Measurements from ENCODE around the gene SPAAR. TPM values are rescaled to one million over a fixed set of nuclear protein-coding genes. Genes with fewer than 3 reads are reported as not detected.

The SPAAR gene
- total RNA-seq, 6 experiments from 2014 or later = 0.19 to 0.34 (median 0.23) TPM; not detected in 1

DNA sequence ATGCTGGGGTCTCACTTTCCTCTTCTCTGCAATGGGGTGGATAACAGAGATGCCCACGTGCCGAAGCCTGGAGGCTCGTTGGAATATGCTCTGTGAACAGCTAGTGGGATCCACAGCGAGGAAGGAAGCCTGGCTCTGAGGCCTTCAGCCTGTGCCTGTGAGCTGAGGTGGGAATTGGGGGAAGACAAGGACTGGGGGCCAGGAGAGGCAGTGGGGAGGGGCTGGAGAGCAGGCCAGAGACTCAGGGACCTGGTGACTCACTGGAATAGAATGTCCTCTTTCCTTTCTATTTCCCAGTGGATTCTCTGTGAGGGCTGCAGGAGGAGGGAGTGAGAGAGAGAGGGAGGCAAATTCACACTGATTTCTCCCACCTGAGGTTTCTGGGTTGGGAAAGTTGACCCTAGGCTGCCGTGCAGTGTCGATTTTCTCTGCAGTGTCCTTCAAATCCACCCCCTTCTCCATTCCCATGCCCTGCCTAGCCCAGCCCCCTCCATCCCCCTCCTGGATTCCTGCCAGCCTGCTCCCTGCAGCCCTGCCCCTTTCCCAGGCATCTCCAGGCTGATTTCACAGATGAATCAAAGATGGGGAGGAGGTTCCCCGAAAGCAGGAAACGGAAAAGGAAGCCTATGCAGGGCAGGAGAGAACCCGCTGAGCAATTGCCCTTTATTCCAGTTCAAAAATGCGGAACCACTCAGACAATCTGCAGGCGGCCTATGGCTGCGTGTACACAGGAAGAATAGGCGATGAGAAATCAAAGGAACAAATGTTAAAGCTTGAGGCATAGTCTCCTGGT is 1.4 kb upstream of the SPAAR start:
- no peaks in the 10 kb centered on the region for H3K9me3 Mint-ChIP-seq
- no peaks in the 10 kb centered on the region for H3K36me3 Mint-ChIP-seq (ENCODE audit: low read depth)
- H3K27ac Mint-ChIP-seq = peak overlapping the region; percentile 96
- DNase-seq = peak; percentile 84
- H3K4me1 Mint-ChIP-seq (ENCODE audit: low read depth) = peaks cover 76% of the 10 kb centered on the region
- TF ChIP-seq, protein P1, sequence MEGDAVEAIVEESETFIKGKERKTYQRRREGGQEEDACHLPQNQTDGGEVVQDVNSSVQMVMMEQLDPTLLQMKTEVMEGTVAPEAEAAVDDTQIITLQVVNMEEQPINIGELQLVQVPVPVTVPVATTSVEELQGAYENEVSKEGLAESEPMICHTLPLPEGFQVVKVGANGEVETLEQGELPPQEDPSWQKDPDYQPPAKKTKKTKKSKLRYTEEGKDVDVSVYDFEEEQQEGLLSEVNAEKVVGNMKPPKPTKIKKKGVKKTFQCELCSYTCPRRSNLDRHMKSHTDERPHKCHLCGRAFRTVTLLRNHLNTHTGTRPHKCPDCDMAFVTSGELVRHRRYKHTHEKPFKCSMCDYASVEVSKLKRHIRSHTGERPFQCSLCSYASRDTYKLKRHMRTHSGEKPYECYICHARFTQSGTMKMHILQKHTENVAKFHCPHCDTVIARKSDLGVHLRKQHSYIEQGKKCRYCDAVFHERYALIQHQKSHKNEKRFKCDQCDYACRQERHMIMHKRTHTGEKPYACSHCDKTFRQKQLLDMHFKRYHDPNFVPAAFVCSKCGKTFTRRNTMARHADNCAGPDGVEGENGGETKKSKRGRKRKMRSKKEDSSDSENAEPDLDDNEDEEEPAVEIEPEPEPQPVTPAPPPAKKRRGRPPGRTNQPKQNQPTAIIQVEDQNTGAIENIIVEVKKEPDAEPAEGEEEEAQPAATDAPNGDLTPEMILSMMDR (IDR thresholded peaks at IDR 0.05) = no peak
- H3K4me3 Mint-ChIP-seq = peak overlapping the region; percentile 76
- H3K27me3 Mint-ChIP-seq (ENCODE audit: insufficient read depth) = peaks cover 2% of the 10 kb centered on the region

DNA sequence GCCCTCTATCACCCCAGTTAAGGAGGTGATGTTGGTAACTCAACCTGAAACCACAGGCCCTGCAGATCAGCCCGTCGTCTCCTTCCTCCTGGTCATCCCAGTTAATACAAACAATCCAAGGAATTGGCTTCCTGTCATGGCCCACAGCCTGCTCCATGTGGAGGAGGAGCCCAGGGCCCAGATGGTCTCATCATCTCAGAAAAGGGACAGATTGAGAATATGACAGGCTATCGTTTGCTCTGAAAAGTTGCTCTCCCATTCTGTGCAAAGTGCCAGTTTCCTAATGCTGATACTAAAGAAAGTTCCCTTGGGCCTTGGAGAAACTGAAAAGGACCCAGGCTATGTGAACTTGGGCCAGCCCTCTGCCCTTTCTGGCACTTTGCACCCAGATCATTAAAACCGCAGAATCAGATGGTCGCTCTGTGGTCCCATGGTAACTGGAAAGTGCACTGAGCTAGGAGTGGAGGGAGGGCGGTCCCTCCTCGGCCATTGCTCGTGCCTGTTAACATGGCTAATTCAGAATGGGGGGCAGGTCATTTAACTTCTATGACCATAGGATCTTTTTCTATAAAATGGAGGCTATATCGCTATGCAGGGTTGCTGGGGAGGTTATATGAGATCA is 675 bp upstream of the SPAAR start:
- Mint-ChIP-seq H3K4me1 (ENCODE audit: low read depth) (peaks cover 71% of the 10 kb centered on the region), H3K9me3 (no peaks in the 10 kb centered on the region), H3K27me3 (ENCODE audit: insufficient read depth) (peaks cover 2% of the 10 kb centered on the region), H3K4me3 (peak overlapping the region; percentile 76), H3K27ac (peak overlapping the region; percentile 96), H3K36me3 (ENCODE audit: low read depth) (no peaks in the 10 kb centered on the region)
- TF ChIP-seq, protein P1 (IDR thresholded peaks at IDR 0.05) = no peak
- no peak for DNase-seq

DNA sequence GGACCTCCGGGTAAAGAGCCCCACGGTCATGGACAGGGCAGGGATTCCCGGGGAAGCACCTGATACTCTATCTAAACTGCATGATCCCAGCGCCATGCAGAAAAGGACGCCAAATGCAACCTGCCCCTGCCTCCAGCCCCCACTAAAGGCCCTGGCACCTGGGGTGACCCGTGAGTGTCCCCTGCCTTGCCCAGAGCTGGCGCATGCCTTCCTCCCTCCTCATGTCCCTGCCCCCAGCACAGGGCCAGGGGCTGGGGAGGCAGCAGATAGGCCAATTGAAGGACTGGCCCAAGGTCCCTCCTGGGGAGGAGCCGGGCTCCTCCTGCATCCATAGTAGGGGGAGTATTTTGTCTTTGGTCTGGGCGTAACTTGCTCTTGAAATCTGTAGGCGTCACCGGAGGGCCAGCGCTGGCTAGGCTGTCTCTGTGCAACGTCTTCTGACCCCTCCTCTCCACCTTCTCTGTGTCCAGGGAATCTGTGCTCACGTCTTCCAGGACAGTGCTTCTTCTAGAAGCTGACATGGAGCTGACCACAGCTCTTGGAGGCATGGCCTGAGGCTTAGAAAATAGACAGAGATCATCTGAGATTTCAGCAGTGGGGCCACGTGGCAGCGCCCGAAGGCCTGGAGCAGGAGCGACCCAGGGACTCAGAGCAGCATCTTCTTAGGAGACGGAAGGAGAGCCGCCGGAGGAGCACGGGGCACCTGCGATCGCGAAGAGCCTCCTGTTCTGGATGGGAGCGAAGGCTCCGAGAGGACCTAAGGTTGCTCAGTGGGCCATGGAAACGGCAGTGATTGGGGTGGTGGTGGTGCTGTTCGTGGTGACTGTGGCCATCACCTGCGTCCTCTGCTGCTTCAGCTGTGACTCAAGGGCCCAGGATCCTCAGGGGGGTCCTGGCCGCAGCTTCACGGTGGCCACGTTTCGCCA is 660 bp downstream of the SPAAR start:
- H3K4me1 Mint-ChIP-seq (ENCODE audit: low read depth) = peaks cover 60% of the 10 kb centered on the region
- peak overlapping the region; percentile 52 for H3K27ac Mint-ChIP-seq
- no peaks in the 10 kb centered on the region for H3K36me3 Mint-ChIP-seq (ENCODE audit: low read depth)
- no peaks in the 10 kb centered on the region for H3K9me3 Mint-ChIP-seq
- H3K4me3 Mint-ChIP-seq = no peak overlapping the region
- H3K27me3 Mint-ChIP-seq (ENCODE audit: insufficient read depth) = peaks cover 2% of the 10 kb centered on the region
- TF ChIP-seq, protein P1 (IDR thresholded peaks at IDR 0.05) = no peak
- no peak for DNase-seq

DNA sequence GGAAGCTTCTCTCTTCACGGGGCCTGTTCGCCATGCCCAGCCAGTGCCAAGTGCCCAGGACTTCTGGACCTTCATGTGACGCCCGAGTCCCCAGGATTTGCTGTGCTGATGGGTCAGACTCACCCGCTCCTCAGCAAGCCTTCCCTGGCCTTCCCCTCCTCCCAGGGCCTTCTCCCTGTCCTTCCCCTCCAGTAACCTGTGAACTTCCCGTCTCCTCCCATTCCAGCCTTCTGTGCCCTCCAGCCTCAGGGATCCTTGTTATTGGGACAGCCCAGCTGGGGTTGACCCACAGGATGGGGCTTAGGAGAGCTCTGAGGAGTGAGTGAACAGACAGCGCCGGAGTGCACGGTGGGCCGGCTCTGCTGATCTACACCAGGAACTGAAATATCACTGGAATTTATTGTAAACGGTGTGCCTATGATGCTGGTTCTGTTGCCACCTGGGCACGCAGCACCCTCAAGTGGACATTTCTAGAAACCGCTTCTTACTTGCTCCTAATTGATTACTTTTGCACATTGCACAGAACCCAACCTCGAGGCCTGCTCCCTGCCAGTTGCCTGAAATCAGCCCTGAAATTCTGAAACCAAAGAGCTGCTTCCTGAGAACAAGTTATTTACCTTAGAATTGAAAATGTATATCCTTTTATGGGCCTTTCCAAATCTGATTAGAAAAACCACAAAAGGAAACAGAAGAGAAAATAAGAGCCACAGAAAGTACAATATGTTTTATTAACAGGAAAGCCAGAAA is 1.5 kb downstream of the SPAAR start:
- DNase-seq = peak; percentile 39
- Mint-ChIP-seq H3K9me3 (no peaks in the 10 kb centered on the region), H3K4me1 (ENCODE audit: low read depth) (peaks cover 52% of the 10 kb centered on the region), H3K4me3 (no peak overlapping the region), H3K27ac (peak overlapping the region; percentile 79), H3K36me3 (ENCODE audit: low read depth) (no peaks in the 10 kb centered on the region), H3K27me3 (ENCODE audit: insufficient read depth) (peaks cover 2% of the 10 kb centered on the region)
- TF ChIP-seq, protein P1 (IDR thresholded peaks at IDR 0.05) = peak; percentile 79

DNA sequence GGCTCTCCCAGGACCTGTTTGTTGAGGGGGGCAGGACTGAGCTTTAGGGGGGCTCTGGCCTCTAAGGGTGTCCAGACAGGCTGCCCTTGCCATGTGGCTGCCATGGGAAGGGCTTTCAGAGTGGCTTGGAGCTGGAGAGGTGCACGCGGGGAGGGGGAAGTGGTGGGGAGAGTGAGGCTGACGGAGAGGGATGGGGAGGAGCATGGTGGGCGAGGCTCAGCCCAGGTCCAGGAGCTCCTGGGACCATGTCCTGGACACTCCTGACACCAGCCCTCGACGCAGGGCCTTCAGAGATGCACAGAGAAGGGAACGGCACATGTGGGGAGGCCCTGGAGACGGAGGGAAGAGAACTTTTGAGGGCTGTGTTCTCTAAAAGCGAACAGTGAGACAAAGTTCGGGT is 2.4 kb downstream of the SPAAR start:
- Mint-ChIP-seq H3K9me3 (no peaks in the 10 kb centered on the region), H3K27me3 (ENCODE audit: insufficient read depth) (peaks cover 2% of the 10 kb centered on the region), H3K27ac (no peak overlapping the region), H3K4me1 (ENCODE audit: low read depth) (peaks cover 43% of the 10 kb centered on the region), H3K4me3 (no peak overlapping the region), H3K36me3 (ENCODE audit: low read depth) (no peaks in the 10 kb centered on the region)
- TF ChIP-seq, protein P1 (IDR thresholded peaks at IDR 0.05) = no peak
- DNase-seq = no peak
